SKM-1 (cell line): Measurements from ENCODE around the gene TLCD3B.
"Not testable (repeated sequence)": the region's sequence is repeated elsewhere in the genome, so short reads cannot be mapped to it uniquely, and the experiment has no call there.

Experiments used
- DNase-seq: peaks from one replicate; lab custom pipeline; 2025; ENCODE audit not compliant: unreplicated experiment; lab: John Stamatoyannopoulos, UW

TLCD3B gene

DNA sequence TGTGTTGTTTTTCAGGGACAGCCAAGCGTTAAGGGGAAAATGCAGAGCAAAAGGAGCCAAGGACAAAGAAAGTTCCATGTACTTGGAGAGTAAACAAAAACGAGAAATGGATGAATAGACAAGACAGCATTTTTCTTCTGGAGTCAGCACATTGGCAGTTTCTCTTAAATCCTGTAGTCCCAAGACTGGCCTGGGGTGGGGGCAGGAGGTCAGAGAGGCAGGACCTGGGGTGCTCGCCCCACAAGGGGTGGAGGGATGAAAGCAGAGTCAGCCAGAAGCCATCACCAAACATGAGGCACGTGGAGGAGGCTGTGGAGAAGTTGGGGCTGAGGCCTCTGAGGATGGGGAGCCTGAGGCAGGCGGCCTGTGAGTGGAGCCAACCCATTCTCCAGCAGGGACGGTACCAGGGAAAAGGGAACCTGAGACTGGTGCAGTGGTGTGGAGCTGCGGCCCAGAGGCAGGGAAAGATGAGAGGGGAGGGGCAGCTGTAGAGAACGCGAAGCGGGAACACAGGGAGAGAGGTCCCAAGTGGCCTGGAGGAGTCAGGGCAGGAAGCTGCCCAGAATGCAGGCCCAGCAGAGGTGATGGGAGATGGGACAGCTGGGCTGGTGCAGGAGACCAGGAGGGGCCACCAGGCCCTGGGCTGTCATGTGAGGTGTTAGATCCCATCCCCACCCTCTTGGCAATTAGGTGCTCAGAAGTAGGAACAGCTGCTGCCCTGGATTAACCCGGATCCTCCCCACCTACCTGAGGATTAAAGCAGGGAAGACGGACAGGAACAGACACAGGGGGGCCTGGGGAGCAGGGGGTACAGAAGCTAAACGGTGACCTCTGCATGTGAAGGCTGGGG, 3.3 kb downstream of the TLCD3B start:
- no peak for DNase-seq

- DNase-seq, result no peak
These were observed 4.6 kb downstream of the TLCD3B start for GRCh38 chr16:30026449-30026848.

GRCh38 chr16:30025574-30025973, 5.5 kb downstream of the TLCD3B start:
- DNase-seq, result no peak

DNA sequence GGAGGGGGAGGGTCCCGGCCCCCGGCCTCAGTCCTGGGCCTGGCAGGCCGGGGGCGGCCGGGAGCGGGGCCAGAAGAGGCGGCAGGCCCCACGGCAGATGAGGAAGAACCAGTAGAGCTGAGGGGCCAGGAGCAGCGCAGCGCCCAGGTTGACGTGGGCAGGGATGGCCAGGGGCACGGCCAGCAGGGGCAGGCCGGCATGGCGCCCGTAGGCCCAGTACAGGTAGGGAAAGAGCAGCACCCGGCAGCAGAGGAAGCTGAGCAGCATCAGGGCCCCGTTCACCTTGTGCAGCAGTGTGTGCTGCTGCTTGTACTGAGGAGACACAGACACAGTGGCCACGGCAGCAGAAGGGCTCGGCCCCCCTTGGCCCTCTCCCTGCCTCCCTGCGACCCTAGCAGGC, 5.9 kb downstream of the TLCD3B start:
- DNase-seq, result no peak

- no peak for DNase-seq
These were observed 6.6 kb downstream of the TLCD3B start for GRCh38 chr16:30024451-30024850.

- no peak for DNase-seq
These were observed 7.5 kb downstream of the TLCD3B start for GRCh38 chr16:30023586-30023985.

GRCh38 chr16:30022887-30023286, 8.2 kb downstream of the TLCD3B start, which contains the start of gene C16orf92:
Gene C16orf92 (plus strand): TSS chr16:30023198. CDS start chr16:30023341, 143 bp downstream.
- no peak for DNase-seq

DNA sequence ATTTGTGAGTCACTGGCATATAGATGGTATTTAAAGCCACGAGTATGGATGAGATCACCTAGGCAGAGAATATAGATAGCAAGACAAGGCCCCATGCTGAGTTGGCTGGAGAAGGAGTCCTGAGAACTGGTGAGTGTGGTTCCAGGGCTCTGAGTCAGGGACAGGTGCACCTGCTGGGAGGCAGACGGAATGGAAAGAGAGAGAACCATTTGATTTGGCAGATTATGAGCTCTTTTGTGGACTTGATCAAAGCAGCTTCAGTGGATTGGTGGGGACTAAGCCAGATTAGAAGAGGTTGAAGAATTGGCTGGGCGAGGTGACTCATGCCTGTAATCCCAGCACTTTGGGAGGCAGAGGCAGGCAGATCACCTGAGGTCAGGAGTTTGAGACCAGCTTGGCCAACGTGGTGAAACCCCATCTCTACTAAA, 12.3 kb downstream of the TLCD3B start:
- DNase-seq, result no peak

- not testable (repeated sequence) for DNase-seq
These were observed 13.1 kb downstream of the TLCD3B start for GRCh38 chr16:30017937-30018336.

DNA sequence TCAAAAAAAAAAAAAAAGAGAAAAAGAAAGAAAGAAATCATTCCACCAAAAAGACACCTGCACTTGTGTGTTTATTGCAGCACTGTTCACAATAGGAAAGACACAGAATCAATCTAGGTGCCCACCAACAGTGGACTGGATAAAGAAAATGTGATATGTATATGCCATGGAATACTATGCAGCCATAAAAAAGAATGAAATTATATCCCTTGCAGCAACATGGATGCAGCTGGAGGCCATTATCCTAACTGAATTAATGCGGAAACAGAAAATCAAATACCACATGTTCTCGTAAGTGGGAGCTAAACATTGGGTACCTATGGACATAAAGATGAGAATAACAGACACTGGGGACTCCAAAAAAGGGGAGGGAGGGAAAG, 13.8 kb downstream of the TLCD3B start:
- no peak for DNase-seq

DNA sequence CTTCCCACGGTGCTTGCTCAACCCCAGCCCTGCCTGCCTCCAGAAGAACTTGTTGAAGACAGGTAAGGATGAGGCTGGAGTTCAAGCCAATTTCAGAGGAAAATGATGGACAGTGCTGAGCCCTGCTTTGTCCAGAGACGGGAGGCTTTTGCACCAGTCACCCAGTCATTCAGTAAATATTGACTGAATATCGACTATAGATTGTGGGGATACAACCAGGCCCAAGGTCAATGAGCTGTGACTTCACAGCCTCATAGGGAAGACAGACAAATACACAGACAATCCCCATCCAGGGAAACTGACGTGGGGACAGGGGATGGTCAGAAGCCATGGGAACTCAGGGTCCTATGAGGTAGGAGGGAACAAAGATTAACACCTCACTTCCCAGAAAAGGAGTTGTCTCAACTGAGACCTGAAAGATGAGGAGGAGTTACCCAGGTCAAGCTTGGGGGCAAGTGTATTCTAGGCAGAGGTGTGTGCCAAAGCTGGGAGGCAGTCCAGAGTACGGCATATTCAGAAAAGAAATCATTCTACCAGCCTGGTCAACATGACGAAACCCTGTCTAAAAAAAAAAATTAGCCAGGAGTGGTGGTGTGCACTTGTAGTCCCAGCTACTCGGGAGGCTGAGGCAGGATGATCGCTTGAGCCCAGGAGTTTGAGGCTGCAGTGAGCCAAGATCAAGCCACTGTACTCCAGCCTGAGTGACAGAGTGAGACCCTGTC, 14.4 kb downstream of the TLCD3B start:
- DNase-seq, result no peak

GRCh38 chr16:30015450-30015849, 15.6 kb downstream of the TLCD3B start:
- not testable (repeated sequence) for DNase-seq

DNA sequence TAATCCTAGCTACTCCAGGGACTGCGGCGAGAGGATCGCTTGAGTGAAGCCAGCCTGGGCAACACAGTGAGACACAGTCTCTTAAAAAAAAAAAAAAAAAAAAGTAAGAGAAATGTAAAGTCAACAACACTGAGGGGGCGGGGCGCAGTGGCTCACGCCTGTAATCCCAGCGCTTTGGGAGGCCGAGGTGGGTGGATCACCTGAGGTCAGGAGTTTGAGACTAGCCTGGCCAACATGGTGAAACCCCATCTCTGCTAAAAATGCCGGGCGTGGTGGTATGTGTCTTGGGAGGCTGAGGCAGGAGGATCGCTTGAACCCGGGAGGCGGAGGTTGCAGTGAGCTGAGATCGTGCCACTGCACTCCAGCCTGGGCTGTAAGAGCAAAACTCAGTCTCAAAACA, 18.5 kb downstream of the TLCD3B start:
- DNase-seq, result not testable (repeated sequence)

- DNase-seq, result no peak
These were observed 19.2 kb downstream of the TLCD3B start for GRCh38 chr16:30011714-30012504.

DNA sequence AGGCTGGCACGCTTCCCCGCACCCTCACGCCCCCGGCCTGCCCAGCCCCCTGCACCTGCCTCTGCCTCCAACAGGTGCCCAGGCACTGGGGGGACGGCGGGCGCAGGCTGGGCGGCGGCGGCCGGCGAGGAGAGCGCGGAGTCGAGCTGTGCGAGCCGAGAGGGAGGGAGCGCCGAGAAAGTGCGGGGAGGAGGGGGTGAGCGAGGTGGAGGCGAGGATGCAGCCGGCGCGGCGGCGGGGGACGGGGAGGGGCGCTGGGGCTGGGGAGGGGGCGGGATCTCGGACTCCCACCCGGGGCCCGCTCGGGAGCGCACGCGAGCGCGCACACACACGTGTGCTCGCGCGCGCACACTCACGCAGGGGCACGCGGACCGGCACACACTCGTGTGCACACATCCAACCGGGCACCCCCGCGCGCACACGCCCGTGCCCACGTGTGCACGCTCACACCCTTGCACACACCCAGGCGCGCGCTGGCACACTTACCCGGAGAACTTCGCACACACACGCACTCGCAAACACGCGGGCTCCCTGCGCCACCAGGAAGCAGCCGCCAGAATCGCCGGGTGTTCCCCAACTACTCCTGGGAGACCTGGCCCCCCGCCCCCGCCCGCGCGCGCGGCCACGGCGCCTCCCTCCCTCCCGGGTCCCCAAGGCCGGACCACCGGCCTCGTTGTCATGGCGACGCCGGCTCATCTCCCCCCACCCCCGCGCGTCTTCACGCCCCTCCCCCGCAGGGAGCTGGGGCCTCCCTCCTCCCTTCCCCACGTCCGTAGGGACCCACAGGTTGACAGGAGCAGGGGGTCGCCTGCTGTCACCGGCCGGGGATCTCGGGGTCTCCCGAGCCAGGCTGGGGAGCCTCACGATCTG, 20.0 kb downstream of the TLCD3B start, which contains the start of gene DOC2A:
Gene DOC2A, minus strand, starts transcription at position 184 of the 870 bp plus-strand sequence. CDS start 805 bp downstream, outside the sequence.
- no peak for DNase-seq

GRCh38 chr16:30009990-30010843, 20.9 kb downstream of the TLCD3B start:
- DNase-seq, result no peak

DNA sequence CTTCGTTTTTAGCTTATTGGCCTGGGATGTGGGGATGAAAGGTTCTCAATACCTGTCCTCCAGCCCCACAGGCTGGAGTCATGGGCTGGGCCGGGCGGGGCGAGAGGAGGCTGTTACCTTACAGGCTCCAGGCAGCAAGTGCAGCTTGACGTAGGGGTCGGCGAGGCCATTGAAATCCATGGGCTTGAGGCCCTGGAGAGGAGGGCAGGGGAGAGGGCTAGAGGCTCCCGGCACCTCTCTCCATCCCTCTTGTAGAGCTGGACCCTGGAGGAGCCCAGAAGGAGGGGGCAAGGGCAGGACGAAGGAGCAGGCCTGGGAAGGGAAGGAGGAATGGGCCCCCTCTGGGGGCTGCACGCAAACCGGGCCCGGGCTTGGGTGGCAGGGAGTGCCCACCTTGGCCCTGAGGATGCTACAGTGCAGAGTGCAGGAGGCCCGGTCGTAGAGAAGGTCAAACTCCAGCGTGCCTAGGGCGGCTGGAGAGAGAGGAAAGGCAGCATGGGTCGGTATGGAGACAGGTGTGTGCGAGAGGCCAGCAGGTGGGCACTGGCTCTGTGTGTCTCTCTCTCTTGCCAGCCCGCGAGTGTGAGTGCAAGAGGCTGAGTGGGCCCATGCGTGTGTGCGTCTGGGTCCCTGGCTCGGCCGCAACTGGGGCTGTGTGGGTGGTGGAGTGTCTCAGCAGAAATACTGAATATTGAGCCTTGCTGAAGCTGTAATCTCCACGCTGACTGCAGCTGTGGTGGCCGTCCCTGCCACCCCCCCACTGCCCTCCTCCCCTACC, 21.8 kb downstream of the TLCD3B start:
- no peak for DNase-seq

GRCh38 chr16:30007378-30007895, 23.6 kb downstream of the TLCD3B start:
- DNase-seq, result no peak
